Activated CD4-positive, CD25-positive, alpha-beta regulatory T cell treated with anti-CD3 and anti-CD28 coated beads, Interleukin-2, amount 50 U/mL, for 72 hours (primary cell): ENCODE results near the gene AKAP13.
"Not testable (repeated sequence)": the region's sequence is repeated elsewhere in the genome, so short reads cannot be mapped to it uniquely, and the experiment has no call there.

ENCODE experiments used
- DNase-seq: peaks from one replicate; pipeline ENCODE4 v3.0.0; 2021

Gene AKAP13

DNA sequence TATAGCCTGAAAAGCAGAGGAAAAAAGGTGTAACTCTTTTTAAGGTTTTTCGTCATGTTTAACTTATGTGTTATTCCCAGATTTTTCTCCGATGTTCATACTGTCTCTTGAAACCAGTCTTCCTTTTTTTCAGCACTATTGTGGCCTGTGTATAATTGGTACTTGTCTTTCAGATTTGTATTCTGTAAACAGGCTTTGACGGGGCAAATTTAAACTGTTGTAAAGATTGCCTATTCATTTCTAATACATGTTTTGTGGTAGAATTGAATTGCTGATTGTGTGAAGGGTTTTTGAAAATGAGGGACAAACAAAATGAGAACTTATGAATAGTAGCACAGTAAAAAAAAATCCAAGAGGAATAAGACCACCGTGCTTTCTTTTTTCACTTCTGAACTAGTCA lies 33.6 kb downstream of the AKAP13 start:
- no peak for DNase-seq

GRCh38 chr15:85414495-85414894 lies 34.1 kb downstream of the AKAP13 start:
- no peak for DNase-seq

DNA sequence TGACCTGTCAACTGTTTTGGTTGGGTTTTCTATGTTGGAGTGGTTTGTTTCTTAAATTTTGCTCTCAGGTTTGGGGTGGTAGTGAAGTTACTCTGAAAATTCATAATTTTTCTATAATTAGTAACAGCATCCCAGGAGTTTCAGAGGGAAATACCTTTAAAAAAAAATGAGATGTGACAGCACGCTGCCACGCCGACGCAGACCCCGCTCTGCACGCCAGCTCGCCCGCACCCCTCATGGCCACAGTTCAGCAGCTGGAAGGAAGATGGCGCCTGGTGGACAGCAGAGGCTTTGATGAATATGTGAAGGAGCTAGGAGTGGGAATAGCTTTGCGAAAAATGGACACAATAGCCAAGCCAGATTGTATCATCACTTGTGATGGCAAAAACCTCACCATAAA lies 34.6 kb downstream of the AKAP13 start:
- no peak for DNase-seq

DNA sequence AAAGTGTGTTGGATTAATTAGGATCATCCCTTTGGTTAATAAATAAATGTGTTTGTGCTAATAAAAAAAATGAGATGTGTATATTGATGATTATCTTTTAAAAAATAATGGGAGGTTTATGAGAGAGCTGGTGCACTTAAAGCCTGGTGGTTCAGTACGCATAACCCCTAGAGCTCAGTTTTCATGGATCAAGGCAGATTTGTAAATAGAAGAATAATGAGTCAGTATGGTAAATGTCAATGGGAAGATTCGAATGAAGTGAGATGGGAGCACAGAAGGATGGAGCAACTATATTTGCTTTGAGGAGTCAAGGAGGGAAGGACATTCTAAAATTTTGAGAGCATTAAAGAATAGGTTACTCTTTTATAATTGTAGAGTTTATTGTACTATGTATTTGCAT lies 35.4 kb downstream of the AKAP13 start:
- DNase-seq: no peak

- DNase-seq: no peak
Measured at GRCh38 chr15:85417276-85417675, 36.9 kb downstream of the AKAP13 start.

- DNase-seq: no peak
Measured at GRCh38 chr15:85419161-85419560, 38.8 kb downstream of the AKAP13 start.

DNA sequence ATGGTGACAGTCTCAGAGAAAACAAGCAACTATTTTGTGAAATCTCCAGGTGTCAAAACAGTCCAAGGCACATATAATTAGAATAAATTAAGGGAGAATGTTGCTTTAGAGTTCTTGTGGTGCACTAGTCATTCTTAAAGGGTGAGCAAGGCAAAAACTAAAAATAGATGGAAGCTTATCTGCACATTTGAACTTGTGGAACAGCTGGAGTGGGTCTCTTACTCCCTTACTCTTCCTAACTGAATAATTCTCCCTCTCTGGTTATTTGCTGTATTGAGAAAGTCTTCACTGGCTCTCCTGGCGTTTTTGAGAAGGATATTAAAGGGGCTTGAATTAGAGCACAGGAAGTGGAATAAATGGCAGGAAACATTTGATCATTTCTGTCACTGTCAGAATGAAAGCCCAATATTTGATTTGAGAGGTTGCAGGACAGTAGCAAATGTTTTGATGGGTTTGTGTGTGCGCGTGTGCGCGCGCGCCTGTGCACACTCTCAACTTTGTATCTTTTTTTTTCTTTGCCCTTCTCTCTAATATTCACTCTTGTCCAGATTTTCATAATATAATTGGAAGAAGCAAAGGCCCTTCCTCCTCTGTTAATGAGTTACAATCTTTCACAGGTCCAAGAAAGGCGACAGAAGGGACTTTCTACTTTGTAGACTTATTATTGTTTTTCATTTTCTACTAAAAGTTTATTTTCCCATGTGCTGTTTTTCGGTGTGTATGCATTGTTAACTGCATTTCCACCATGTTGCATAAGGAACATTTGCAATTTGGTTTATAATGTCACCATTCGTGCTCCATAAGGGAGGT lies 40.9 kb downstream of the AKAP13 start:
- DNase-seq: no peak

- no peak for DNase-seq
Measured at GRCh38 chr15:85422607-85423006, 42.2 kb downstream of the AKAP13 start.

DNA sequence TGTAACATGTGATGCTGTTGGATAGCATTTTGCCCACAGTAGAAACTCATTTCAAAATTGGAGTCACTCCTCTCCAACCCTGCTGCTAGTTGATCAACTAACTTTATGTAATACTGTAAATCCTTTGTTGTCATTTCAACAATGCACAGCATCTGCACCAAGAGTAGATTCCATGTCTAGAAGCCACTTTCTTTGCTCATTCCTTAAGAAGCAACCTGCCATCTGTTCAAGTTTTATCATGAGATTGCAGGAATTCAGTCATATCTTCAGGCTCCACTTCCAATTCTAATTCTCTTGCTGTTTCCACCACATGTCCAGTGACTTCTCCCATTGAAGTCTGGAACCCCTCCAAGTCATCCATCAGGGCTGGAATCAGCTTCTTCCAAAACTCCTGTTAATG lies 42.9 kb downstream of the AKAP13 start:
- no peak for DNase-seq

GRCh38 chr15:85424154-85424553 lies 43.8 kb downstream of the AKAP13 start:
- no peak for DNase-seq

GRCh38 chr15:85426481-85426880 lies 46.1 kb downstream of the AKAP13 start:
- no peak for DNase-seq

DNA sequence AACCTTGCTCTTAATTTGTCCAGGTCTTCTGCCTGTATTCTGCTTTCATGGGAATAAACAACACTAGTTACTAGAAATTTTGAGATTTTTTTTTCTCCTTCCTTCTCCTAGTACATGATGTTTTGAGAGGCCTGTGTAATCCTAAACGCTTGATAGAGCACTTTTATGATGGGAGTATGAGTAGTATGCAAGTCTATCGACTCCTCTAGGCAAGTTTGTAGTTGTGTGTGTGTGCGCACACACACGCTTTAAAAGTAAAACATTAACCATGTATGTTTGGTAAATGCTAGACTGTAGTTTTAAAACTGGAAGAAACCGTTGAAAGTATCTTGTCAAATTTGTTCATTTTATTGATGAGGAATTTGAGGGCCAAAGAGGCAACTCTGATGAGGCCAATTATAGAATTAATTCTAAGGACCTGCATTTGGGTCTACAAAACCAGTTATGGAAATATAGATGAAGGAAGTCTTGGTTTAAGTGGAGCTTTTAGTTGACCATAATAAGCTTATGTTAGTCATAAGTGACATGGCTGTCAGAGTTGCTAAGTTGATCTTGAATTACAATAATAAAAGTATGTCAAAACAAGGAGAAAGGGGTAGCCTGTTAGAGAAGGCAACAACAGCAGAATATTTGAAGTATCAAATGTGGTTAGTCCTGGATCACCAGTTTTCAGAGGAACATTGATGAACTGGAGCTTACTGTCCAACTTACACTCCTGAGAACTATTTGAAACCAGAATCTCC lies 47.1 kb downstream of the AKAP13 start:
- DNase-seq: no peak

GRCh38 chr15:85429522-85429921 lies 49.1 kb downstream of the AKAP13 start:
- no peak for DNase-seq

DNA sequence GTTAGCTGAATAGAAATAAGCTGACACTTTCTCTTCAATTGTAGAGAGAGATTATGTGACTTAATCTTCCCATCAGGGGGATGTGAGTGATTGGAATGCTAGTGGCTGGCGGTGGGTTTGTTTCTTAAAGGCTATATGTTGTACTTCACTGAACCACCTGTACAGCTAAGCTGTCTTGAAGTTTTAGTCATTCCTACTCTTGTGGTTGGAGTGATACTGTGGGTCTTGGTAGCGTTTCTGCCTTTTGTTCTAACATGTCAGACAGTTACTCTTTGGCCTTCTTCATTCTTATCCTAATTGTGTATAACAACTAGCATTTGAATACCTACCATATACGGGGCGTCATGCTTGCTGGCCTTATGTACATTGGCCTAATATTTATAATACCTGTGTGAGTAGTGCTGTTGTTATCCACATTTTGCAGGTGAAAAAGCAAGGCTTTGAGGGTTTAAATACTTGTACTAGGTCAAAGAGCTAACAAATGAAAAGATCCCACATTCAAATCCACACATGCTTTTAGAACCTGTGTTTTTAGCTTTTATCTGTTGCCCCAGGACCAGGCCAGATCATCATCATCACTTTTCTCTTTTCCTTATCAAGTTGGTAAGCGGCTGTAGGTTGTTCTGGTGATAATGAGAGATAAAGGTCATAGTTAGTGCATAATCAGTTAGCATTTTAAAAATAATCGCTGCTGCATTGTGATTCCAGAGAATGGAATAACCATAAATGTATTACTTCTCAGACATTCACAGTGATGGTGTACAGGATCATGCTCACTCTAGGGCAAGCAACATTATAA lies 50.2 kb downstream of the AKAP13 start:
- DNase-seq: no peak

- DNase-seq: no peak
Measured at GRCh38 chr15:85439996-85440395, 59.6 kb downstream of the AKAP13 start.

DNA sequence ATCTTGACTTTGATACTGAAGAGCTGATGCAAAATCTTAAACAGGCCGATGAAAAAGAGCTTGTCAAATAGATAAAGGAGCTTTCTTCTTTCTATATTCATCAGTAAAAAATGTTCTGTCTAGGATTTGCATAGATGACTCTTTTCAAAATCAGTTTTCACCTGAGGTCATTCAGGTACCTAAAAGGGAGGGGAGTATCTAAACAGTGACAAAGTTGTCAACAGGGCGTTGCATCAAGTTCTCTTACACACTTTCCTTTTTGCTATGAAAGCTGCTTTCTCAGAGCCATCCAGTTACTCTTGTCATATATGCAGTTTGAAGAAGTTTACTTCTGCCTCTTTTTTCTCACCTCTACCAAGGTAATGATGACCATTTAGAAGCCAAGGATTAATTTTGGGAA lies 60.0 kb downstream of the AKAP13 start:
- DNase-seq: no peak

DNA sequence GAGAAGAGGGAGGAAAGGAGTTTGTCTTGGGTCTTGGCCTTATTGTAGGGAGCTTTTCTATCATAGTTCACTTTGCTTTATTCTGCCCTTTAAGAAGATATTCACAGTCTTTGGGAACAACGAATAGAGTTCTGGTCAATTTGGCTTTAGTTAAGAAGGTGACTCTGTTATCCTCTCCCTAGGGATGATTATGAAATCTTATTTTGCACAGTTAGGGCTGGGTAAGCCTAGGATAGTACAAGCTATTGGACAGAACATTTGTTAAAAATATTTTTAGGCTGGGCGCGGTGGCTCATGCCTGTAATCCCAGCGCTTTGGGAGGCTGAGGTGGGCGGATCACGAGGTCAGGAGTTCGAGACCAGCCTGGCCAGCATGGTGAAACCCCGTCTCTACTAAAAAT lies 61.5 kb downstream of the AKAP13 start:
- not testable (repeated sequence) for DNase-seq

DNA sequence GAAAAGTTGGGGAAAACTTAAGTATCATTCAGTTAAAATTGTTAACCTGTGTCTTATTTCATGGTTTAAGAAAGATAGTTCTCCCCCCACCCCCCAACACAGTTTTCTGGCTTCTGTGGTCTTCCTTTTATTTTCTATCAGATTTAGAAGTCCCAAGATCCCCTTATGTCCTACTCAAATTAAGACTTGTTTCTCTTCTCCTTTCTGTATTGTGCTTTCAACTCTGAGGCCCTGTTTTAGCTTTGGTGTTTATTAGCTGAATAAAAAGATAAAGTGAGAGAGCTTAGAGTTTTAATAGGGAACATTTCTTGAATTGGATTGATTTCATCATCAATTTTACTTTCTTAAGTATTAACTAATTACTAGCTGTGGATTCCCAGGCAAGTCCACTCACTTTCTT lies 62.6 kb downstream of the AKAP13 start:
- no peak for DNase-seq

GRCh38 chr15:85443593-85444087 lies 63.2 kb downstream of the AKAP13 start:
- no peak for DNase-seq

- no peak for DNase-seq
Measured at GRCh38 chr15:85444122-85444745, 63.8 kb downstream of the AKAP13 start.

DNA sequence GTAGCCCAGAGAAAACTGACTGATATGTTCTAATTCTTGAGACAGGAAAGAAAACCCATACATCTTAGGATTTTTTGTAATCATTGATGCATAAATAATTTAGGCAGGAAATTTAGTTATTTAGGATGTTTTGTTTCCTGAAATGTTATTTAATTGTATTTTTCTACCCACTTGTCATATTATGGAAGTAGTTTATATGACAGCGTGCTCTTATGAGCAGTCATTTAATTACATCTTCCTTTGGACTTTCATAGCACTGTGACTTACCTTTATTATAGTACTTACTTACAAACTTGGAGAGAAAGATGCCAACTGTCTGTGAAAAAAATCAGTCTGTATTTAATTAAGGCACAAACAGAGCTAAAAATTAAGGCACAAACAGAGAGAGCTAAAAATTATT lies 65.0 kb downstream of the AKAP13 start:
- DNase-seq: no peak

GRCh38 chr15:85451099-85451700 lies 70.8 kb downstream of the AKAP13 start:
- DNase-seq: no peak

DNA sequence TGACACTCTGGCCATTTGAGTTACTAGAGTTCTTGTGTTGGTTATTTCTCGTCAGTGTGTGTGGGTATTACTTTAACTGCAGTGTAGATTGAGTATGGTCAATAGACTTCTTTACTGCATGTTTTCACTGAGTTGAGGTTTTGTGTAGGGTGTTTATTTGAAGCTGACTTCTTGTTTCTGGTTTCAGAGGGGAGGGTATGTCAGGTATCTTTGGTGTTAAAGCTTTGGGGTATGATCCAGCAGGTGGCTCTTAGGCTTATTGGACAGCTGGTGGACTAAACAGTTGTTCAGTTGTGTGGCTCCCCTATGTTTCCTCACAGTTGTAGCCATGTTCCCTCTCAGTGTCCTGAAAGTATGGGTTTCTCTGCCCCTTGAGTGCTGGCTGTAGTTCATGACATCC lies 72.0 kb downstream of the AKAP13 start:
- DNase-seq: no peak
